Activated CD8-positive, alpha-beta memory T cell treated with anti-CD3 and anti-CD28 coated beads for 36 hours (primary cell): ENCODE results near the gene MATN1. TPM values are rescaled to one million over a fixed set of nuclear protein-coding genes. Genes with fewer than 3 reads are reported as not detected.

Experiments used
- CTCF ChIA-PET: fragments of 350-600 bp; sonication (Branson Sonifier 250); formaldehyde crosslinking; loops from one replicate; lab custom pipeline; 2021; ENCODE audit warnings: antibody characterized with exemption; lab: Charles Lee
- POLR2A ChIA-PET: fragments of 350-600 bp; sonication (Branson Sonifier 250); formaldehyde crosslinking; loops from one replicate; lab custom pipeline; 2021; ENCODE audit warnings: antibody characterized with exemption; lab: Charles Lee
- total RNA-seq, 2 experiments: library from RNA; stranded (reverse); gene quantifications; one replicate each; pipeline ENCODE4 v1.2.3, GENCODE V29; 2021

Gene MATN1
- total RNA-seq, 2 experiments from 2014 or later, result 0.27 to 1.0 TPM

GRCh38 chr1:30759718-30760281 lies 36.4 kb upstream of the MATN1 start:
- POLR2A ChIA-PET, result interaction anchor here (0.8 to 1.8 kb wide), 2 partner anchors 16 to 41 kb away, joined by 3 to 7 read pairs; no protein-coding TSS in a partner anchor

GRCh38 chr1:30758785-30759380 lies 35.5 kb upstream of the MATN1 start:
- POLR2A ChIA-PET, result interaction anchor here (1.3 to 5.5 kb wide), 4 partner anchors 10 to 1578 kb away, joined by 4 to 74 read pairs (median 11); partner anchors contain the start of gene SRSF4
- CTCF ChIA-PET, result interaction anchor here (1.0 to 6.7 kb wide), 6 partner anchors 9 to 40 kb away, joined by 3 to 45 read pairs (median 16); no protein-coding TSS in a partner anchor

More at GRCh38 chr1:30759718-30760281, 36.4 kb upstream of the MATN1 start:
- CTCF ChIA-PET, result interaction anchor here (3.0 to 6.7 kb wide), 3 partner anchors 10 to 23 kb away, joined by 14 to 29 read pairs (median 16); no protein-coding TSS in a partner anchor

GRCh38 chr1:30758121-30758688 lies 34.8 kb upstream of the MATN1 start:
- ChIA-PET CTCF (interaction anchor here (1.0 to 6.7 kb wide), 6 partner anchors 9 to 39 kb away, joined by 3 to 45 read pairs (median 16); no protein-coding TSS in a partner anchor), POLR2A (interaction anchor here (1.3 to 5.5 kb wide), 4 partner anchors 9 to 1577 kb away, joined by 4 to 74 read pairs (median 11); partner anchors contain the start of gene SRSF4)

GRCh38 chr1:30757352-30758120 lies 34.2 kb upstream of the MATN1 start, which contains the start of gene LAPTM5:
LAPTM5 (minus strand) TSS chr1:30757774; CDS start chr1:30757745, 29 bp downstream.
- CTCF ChIA-PET, result interaction anchor here (1.4 to 6.7 kb wide), 6 partner anchors 8 to 39 kb away, joined by 5 to 45 read pairs (median 16); no protein-coding TSS in a partner anchor
- POLR2A ChIA-PET, result interaction anchor here (0.9 to 5.5 kb wide), 6 partner anchors 9 to 1576 kb away, joined by 3 to 74 read pairs (median 8); partner anchors contain the start of gene SRSF4

GRCh38 chr1:30756545-30757351 lies 33.4 kb upstream of the MATN1 start:
- CTCF ChIA-PET, result interaction anchor here (0.6 to 6.7 kb wide), 8 partner anchors 7 to 38 kb away, joined by 3 to 45 read pairs (median 10); no protein-coding TSS in a partner anchor
- POLR2A ChIA-PET, result interaction anchor here (0.9 to 5.5 kb wide), 5 partner anchors 8 to 38 kb away, joined by 3 to 74 read pairs (median 10); no protein-coding TSS in a partner anchor

- CTCF ChIA-PET, result interaction anchor here (0.6 to 6.7 kb wide), 7 partner anchors 11 to 38 kb away, joined by 3 to 45 read pairs (median 3); partner anchors contain the start of gene MATN1
- POLR2A ChIA-PET, result interaction anchor here (1.0 to 5.5 kb wide), 4 partner anchors 7 to 37 kb away, joined by 4 to 74 read pairs (median 13); no protein-coding TSS in a partner anchor
These were observed 32.8 kb upstream of the MATN1 start for GRCh38 chr1:30756206-30756544.

GRCh38 chr1:30755746-30756145 lies 32.4 kb upstream of the MATN1 start:
- ChIA-PET CTCF (interaction anchor here (0.6 to 6.7 kb wide), 7 partner anchors 10 to 37 kb away, joined by 3 to 45 read pairs (median 7); partner anchors contain the start of gene MATN1), POLR2A (interaction anchor here (1.5 to 5.5 kb wide), 3 partner anchors 10 to 37 kb away, joined by 4 to 74 read pairs (median 16); no protein-coding TSS in a partner anchor)

- ChIA-PET CTCF (interaction anchor here (1.1 to 6.7 kb wide), 10 partner anchors 10 to 46 kb away, joined by 3 to 45 read pairs (median 7); partner anchors contain the start of gene MATN1), POLR2A (interaction anchor here (1.4 to 5.5 kb wide), 3 partner anchors 10 to 37 kb away, joined by 9 to 74 read pairs (median 16); no protein-coding TSS in a partner anchor)
These were observed 31.9 kb upstream of the MATN1 start for GRCh38 chr1:30755334-30755733.

- ChIA-PET CTCF (interaction anchor here (1.1 to 5.8 kb wide), 10 partner anchors 9 to 47 kb away, joined by 3 to 45 read pairs (median 7); partner anchors contain the start of gene MATN1), POLR2A (interaction anchor here (1.4 to 5.5 kb wide), 2 partner anchors 9 to 36 kb away, joined by 9 to 74 read pairs; no protein-coding TSS in a partner anchor)
These were observed 31.3 kb upstream of the MATN1 start for GRCh38 chr1:30754684-30755171.

GRCh38 chr1:30753660-30754123 lies 30.3 kb upstream of the MATN1 start:
- ChIA-PET CTCF (interaction anchor here (1.0 to 5.8 kb wide), 6 partner anchors 8 to 35 kb away, joined by 4 to 45 read pairs (median 7); no protein-coding TSS in a partner anchor), POLR2A (interaction anchor here (5.5 kb wide), 1 partner anchor 8 kb away, joined by 74 read pairs; no protein-coding TSS in a partner anchor)

GRCh38 chr1:30753118-30753517 lies 29.7 kb upstream of the MATN1 start:
- ChIA-PET CTCF (interaction anchor here (1.0 to 5.8 kb wide), 5 partner anchors 8 to 36 kb away, joined by 4 to 45 read pairs (median 4); no protein-coding TSS in a partner anchor), POLR2A (no interaction called here)

GRCh38 chr1:30752651-30752908 lies 29.2 kb upstream of the MATN1 start:
- ChIA-PET POLR2A (no interaction called here), CTCF (interaction anchor here (1.0 to 1.5 kb wide), 6 partner anchors 9 to 35 kb away, joined by 4 to 10 read pairs (median 4); no protein-coding TSS in a partner anchor)

GRCh38 chr1:30751830-30752650 lies 28.7 kb upstream of the MATN1 start:
- ChIA-PET CTCF (interaction anchor here (1.1 to 3.8 kb wide), 6 partner anchors 8 to 34 kb away, joined by 4 to 14 read pairs (median 6); no protein-coding TSS in a partner anchor), POLR2A (no interaction called here)

GRCh38 chr1:30750731-30751291 lies 27.4 kb upstream of the MATN1 start:
- ChIA-PET POLR2A (no interaction called here), CTCF (interaction anchor here (0.6 to 3.8 kb wide), 3 partner anchors 8 to 32 kb away, joined by 3 to 16 read pairs (median 14); partner anchors contain the start of gene LAPTM5)
